Endothelial cell (in vitro differentiated cells): ENCODE data around the gene TSC1. TPM values are rescaled to one million over a fixed set of nuclear protein-coding genes. Genes with fewer than 3 reads are reported as not detected.

ENCODE experiments used
- DNase-seq: peaks from one replicate; pipeline ENCODE4 v3.0.0; 2021; ENCODE audit warnings: low spot score
- H3K27ac Mint-ChIP-seq: one replicate; pipeline ENCODE4 v1.8.0; 2021; ENCODE audit warnings: mixed read lengths, inconsistent platforms; ENCODE audit not compliant: unreplicated experiment
- H3K27me3 Mint-ChIP-seq: one replicate; pipeline ENCODE4 v1.8.0; 2021; ENCODE audit warnings: mild to moderate bottlenecking, moderate library complexity, mixed read lengths, inconsistent platforms; ENCODE audit not compliant: unreplicated experiment
- H3K36me3 Mint-ChIP-seq: one replicate; pipeline ENCODE4 v1.8.0; 2021; ENCODE audit warnings: mild to moderate bottlenecking, low read depth, mixed read lengths, inconsistent platforms; ENCODE audit not compliant: unreplicated experiment
- H3K4me1 Mint-ChIP-seq: one replicate; pipeline ENCODE4 v1.8.0; 2021; ENCODE audit warnings: mild to moderate bottlenecking, mixed read lengths, inconsistent platforms; ENCODE audit not compliant: unreplicated experiment
- H3K4me3 Mint-ChIP-seq: one replicate; pipeline ENCODE4 v1.8.0; 2021; ENCODE audit warnings: mild to moderate bottlenecking, mixed read lengths, inconsistent platforms; ENCODE audit not compliant: unreplicated experiment
- H3K9me3 Mint-ChIP-seq: one replicate; pipeline ENCODE4 v1.8.0; 2021; ENCODE audit warnings: mixed read lengths, inconsistent platforms; ENCODE audit not compliant: unreplicated experiment
- total RNA-seq: library from RNA; stranded (reverse); fragmentation: NEBNext Ultra II Directional; extraction: Animal tissue kit (Norgen Biotek cat#: 25700); gene quantifications from one replicate; pipeline ENCODE4 v1.2.1, GENCODE V29; 2021; ENCODE audit not compliant: unreplicated experiment
- TF ChIP-seq, protein P1 (sequence below): fragments of 200-600 bp; sonication (generic); IDR thresholded peaks from one replicate; pipeline ENCODE4 v1.5.0; 2021; ENCODE audit warnings: antibody characterized with exemption; ENCODE audit not compliant: unreplicated experiment

Gene TSC1
- total RNA-seq, 1 donor from 2014 or later: 65.3 TPM

GRCh38 chr9:132879457-132880323 is 64.7 kb downstream of the TSC1 start:
- Mint-ChIP-seq H3K27me3 (peaks cover 9% of the 10 kb centered on the region), H3K4me3 (peak overlapping the region; percentile 89), H3K4me1 (peaks cover 4% of the 10 kb centered on the region), H3K9me3 (no peaks in the 10 kb centered on the region), H3K36me3 (no peaks in the 10 kb centered on the region), H3K27ac (peak overlapping the region; percentile 82)
- TF ChIP-seq, protein P1, sequence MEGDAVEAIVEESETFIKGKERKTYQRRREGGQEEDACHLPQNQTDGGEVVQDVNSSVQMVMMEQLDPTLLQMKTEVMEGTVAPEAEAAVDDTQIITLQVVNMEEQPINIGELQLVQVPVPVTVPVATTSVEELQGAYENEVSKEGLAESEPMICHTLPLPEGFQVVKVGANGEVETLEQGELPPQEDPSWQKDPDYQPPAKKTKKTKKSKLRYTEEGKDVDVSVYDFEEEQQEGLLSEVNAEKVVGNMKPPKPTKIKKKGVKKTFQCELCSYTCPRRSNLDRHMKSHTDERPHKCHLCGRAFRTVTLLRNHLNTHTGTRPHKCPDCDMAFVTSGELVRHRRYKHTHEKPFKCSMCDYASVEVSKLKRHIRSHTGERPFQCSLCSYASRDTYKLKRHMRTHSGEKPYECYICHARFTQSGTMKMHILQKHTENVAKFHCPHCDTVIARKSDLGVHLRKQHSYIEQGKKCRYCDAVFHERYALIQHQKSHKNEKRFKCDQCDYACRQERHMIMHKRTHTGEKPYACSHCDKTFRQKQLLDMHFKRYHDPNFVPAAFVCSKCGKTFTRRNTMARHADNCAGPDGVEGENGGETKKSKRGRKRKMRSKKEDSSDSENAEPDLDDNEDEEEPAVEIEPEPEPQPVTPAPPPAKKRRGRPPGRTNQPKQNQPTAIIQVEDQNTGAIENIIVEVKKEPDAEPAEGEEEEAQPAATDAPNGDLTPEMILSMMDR: no peak
- no peak for DNase-seq

DNA sequence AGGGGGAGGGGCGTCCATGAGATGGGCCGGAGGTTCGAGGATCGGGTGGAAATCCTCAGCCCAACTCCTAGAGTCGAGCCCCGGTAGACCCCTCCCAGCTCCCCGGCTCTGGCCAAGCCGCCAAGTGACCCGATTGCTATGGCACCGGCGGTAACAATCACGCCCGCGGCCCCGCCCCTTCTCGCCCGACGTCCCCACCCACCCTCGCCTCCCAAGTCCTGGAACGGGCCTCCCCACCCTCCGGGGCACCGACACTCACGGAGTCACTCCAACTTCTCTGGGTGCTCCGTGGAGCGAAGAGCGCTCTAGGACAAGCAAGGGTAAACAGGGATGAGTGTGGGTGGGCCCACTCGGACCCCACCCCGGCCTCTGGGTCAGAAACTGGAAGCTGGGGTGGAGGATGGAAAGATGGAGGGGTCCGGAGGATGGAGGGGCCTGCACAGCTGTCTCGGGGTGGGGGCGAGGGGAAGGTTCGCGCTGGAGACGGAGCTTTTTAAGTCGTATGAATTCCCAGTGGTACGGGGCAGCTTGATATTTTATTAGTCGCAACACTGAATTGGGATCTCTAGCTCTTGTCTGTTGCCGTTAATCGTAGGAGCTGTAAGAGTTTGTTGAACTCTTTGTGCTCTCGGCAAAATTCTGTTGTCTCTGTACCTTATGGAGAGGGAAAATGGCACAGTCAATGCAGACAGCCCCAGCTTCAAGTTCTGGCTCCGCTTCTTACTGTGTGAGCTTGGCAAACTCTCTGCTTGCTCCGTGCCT is 65.5 kb downstream of the TSC1 start, which contains the start of gene SPACA9:
SPACA9 (plus strand) TSS at position 204 of the 762 bp plus-strand sequence. CDS start 5,050 bp downstream, outside the sequence.
- TF ChIP-seq, protein P1: no peak
- DNase-seq: peak; percentile 61
- Mint-ChIP-seq H3K4me3 (peak within 1 kb of the TSS; percentile 89), H3K27ac (peak within 1 kb of the TSS; percentile 82), H3K27me3 (peaks cover 7% of the 10 kb centered on the region), H3K36me3 (no peaks in the 10 kb centered on the region), H3K9me3 (no peaks in the 10 kb centered on the region), H3K4me1 (peaks cover 4% of the 10 kb centered on the region)

DNA sequence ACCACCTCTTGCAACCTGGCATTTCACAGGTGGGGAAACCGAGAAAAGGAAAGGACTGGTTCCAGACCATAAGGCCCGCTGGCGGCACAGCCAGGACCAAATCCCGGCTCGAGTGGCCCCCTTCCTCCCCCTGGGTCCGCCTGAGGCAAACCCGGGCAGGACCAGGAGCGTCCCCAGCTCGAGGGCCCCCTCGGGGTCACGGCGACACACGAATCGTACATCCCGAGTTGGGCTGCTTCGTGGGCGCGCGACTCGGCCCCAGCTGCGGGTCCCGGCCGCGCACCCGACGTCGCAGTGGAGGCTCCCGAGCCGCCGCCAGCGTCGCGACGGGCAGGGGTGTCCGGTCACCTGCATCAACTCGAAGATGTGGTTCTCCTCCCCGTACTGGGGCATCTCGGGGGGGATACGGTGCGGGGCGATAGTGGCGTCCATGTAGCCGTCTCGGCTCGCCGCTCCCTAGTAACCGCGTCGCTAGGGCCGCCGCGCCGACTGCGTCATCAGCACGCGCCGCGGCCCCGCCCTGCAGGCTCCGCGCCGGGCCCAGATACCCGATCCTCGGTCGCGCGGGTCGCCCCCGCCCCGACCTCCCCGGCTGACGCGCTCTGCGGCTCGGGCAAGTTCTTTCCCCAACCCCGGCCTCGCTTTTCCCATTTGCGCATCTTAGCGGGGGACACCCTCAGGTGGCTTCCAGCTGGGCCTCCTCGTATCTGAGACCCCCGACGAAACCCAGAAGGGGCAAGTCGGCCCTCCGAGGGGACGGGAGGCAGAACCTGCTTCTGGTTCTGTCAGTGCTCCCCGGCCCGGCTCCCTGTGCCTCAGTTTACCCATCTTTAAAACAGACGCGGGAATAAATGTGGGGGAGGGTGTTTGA is 66.4 kb downstream of the TSC1 start, which contains the start of gene AK8:
AK8 (minus strand) TSS at position 461 of the 871 bp plus-strand sequence; CDS start at position 432, 29 bp downstream.
- Mint-ChIP-seq H3K27me3 (peaks cover 5% of the 10 kb centered on the region), H3K27ac (peak within 1 kb of the TSS; percentile 82), H3K4me1 (peaks cover 4% of the 10 kb centered on the region), H3K4me3 (peak within 1 kb of the TSS; percentile 89), H3K9me3 (no peaks in the 10 kb centered on the region), H3K36me3 (no peaks in the 10 kb centered on the region)
- TF ChIP-seq, protein P1: no peak
- peak; percentile 82 for DNase-seq

GRCh38 chr9:132877458-132877823 is 67.0 kb downstream of the TSC1 start:
- no peak overlapping the region for H3K27ac Mint-ChIP-seq
- no peaks in the 10 kb centered on the region for H3K36me3 Mint-ChIP-seq
- TF ChIP-seq, protein P1: no peak
- DNase-seq: no peak
- no peaks in the 10 kb centered on the region for H3K9me3 Mint-ChIP-seq
- H3K27me3 Mint-ChIP-seq: peaks cover 5% of the 10 kb centered on the region
- peak overlapping the region; percentile 86 for H3K4me3 Mint-ChIP-seq
- peaks cover 4% of the 10 kb centered on the region for H3K4me1 Mint-ChIP-seq
